Ectodermal cell (in vitro differentiated cells): ENCODE data around the gene REXO2.

Experiments used
- H3K27ac ChIP-seq: 2 replicates; pipeline ENCODE4 v1.7.0; 2013; ENCODE audit warnings: mild to moderate bottlenecking, low read depth, low read length; ENCODE audit not compliant: insufficient read depth, poor library complexity, severe bottlenecking
- H3K27me3 ChIP-seq: 2 replicates; pipeline ENCODE4 v1.7.0; 2013; ENCODE audit warnings: mild to moderate bottlenecking, low read length; ENCODE audit not compliant: insufficient read depth, control insufficient read depth, poor library complexity, severe bottlenecking
- H3K36me3 ChIP-seq: one replicate; pipeline ENCODE4 v1.7.0; 2013; ENCODE audit warnings: low read length; ENCODE audit not compliant: control insufficient read depth, insufficient read depth
- H3K4me1 ChIP-seq: one replicate; pipeline ENCODE4 v1.7.0; 2013; ENCODE audit warnings: low read length; ENCODE audit not compliant: control insufficient read depth, insufficient read depth
- H3K4me3 ChIP-seq: 2 replicates; pipeline ENCODE4 v1.7.0; 2013; ENCODE audit warnings: low read depth, low read length, control low read depth; ENCODE audit not compliant: insufficient read depth
- H3K9me3 ChIP-seq: 2 replicates; pipeline ENCODE4 v1.7.0; 2013; ENCODE audit warnings: mild to moderate bottlenecking, low read length, moderate library complexity; ENCODE audit not compliant: control insufficient read depth
- WGBS, 2 experiments: methylation state at CpG; one replicate each; pipeline ENCODE4 v1.1.7; 2013; ENCODE audit warnings: missing lambda C conversion rate in 2 of 2; 5-methylcytosine and 5-hydroxymethylcytosine counted together

REXO2 gene

DNA sequence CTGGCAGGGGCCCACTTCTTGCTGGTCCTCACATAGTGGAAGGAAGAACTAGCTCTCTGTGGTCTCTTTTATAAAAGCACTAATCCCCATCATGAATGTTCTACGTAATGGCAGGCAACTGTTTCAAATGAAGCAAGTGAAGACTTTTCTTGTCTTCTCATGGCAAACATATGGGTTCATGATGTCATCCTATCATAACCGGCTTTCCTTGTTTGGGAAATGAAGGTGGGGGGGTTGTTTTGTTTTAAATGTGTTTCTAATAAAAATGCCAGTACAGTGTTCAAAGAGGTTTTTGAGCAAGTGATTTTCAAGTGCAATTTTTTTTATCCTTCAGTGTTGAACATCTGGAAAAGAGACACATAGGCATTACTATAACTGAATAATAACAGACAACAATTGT is 33.4 kb downstream of the REXO2 start:
- Histone ChIP-seq H3K4me1 (no peaks in the 10 kb centered on the region), H3K27ac (no peak overlapping the region), H3K27me3 (no peaks in the 10 kb centered on the region), H3K4me3 (no peak overlapping the region), H3K36me3 (no peaks in the 10 kb centered on the region), H3K9me3 (no peaks in the 10 kb centered on the region)
- 97 to 100% methylated on average over 2 of the region's 2 CpGs for WGBS, 2 experiments

DNA sequence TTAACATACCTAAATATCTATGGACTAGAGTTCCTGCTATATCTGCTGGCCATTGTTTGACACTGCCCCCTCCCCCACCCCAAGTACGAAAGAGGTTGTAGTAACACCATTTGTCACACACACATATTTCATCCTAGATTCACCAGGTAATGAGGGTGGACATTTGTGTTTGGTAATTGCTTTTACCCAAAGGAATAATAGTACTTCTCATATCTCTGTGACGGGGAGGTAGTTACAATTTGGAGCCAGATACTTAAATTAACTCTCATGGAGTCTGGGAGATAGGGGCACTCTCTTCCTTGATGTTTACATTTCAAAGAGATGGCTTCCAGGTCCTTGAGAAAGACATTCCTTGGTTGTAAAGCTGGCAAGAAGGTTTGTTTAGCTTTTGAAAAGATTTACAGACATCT is 38.7 kb downstream of the REXO2 start:
- H3K4me3 ChIP-seq = no peak overlapping the region
- WGBS, 2 experiments = 11 to 33% methylated on average over 1 to 2 of the region's 2 CpGs
- H3K27me3 ChIP-seq = no peaks in the 10 kb centered on the region
- H3K9me3 ChIP-seq = no peaks in the 10 kb centered on the region
- no peak overlapping the region for H3K27ac ChIP-seq
- H3K36me3 ChIP-seq = no peaks in the 10 kb centered on the region
- peaks cover 17% of the 10 kb centered on the region for H3K4me1 ChIP-seq

DNA sequence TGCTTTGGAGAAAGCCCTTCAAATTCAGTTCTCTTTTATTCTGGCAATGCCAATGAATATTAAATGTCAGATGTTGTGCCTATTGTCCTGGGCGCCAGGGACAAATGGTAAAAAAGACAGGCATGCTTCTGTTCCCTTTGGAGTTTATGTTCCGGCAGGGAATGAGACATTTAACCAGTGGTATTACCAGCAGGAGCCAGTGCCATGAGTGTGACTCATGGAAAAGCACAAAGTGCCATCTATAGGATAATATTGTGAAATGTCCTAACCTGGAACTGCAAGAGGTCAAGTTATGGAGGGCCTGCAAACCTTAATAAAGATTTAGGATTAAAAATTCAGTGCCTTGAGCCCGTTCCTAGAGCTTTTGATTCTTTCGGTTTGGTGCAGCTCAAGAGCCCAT is 39.5 kb downstream of the REXO2 start:
- 44 to 51% methylated on average over 4 of the region's 4 CpGs for WGBS, 2 experiments
- Histone ChIP-seq H3K4me3 (no peak overlapping the region), H3K4me1 (peaks cover 17% of the 10 kb centered on the region), H3K27me3 (no peaks in the 10 kb centered on the region), H3K36me3 (no peaks in the 10 kb centered on the region), H3K27ac (no peak overlapping the region), H3K9me3 (no peaks in the 10 kb centered on the region)

DNA sequence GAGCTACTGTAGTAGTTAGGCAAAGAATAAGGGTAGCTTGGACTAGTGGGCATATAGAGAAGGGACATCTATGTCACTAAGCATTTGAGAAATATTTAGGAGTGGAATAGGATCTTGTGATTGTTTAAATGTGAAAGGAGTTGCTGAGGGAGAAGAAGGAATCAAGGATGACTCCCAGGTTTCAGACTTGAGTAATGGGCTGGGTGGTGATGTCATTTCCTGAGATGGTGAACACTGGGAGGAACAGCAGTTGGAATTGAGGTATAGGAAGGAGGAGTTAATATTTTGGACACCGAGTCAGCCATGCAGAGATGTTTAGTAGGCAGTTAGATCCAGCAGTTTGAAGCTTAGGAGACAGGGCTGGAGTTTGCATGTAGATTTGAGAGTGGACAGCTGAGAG is 40.1 kb downstream of the REXO2 start:
- no peaks in the 10 kb centered on the region for H3K9me3 ChIP-seq
- no peak overlapping the region for H3K27ac ChIP-seq
- WGBS, 2 experiments = 90 to 98% methylated on average over 1 of the region's 1 CpG
- H3K4me3 ChIP-seq = no peak overlapping the region
- H3K4me1 ChIP-seq = peaks cover 17% of the 10 kb centered on the region
- H3K27me3 ChIP-seq = no peaks in the 10 kb centered on the region
- H3K36me3 ChIP-seq = no peaks in the 10 kb centered on the region

DNA sequence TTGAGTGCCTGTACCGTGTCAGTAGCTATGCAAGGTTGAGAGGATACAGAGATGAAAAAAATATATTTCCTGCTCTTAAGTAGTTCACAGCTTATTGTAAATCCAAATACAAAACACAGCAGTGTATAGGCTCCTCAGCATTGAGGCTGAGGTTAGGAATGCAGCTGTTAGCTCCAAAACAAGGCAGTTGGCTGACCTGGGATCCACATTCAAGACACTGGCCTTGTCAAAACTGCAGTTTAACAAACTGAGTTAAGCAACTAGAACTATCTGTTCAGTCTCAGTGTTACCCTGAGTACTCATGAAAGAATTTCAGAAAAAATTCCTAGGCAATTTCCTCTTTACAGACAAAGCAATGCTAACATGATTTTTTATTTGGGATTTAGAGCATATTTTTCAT is 42.8 kb downstream of the REXO2 start:
- Histone ChIP-seq H3K9me3 (no peaks in the 10 kb centered on the region), H3K27ac (no peak overlapping the region), H3K36me3 (no peaks in the 10 kb centered on the region), H3K4me1 (peaks cover 17% of the 10 kb centered on the region), H3K27me3 (no peaks in the 10 kb centered on the region), H3K4me3 (no peak overlapping the region)
- 82 to 89% methylated on average over 1 of the region's 1 CpG for WGBS, 2 experiments

DNA sequence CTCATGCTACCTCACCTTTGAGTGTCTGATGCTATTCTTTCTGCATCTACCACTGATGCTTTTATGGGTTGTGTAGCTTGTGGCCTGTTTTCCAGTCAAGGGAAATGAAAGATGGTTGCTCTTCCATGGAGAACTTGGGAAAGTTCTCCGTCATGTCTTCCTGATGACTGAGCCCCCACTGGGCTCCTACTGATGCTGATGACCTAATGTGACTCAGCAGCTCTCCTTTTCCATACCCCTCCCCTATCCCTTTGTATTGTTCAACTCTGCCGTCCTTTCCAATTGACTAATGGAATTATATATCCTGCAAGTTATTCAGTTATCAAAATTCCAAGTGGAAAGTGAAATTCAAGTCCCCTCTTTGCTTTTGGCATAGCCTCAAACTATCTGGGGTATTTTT is 44.7 kb downstream of the REXO2 start:
- Histone ChIP-seq H3K4me3 (no peak overlapping the region), H3K4me1 (peaks cover 6% of the 10 kb centered on the region), H3K9me3 (no peaks in the 10 kb centered on the region), H3K27ac (no peak overlapping the region), H3K27me3 (no peaks in the 10 kb centered on the region), H3K36me3 (no peaks in the 10 kb centered on the region)
- WGBS, 2 experiments = 85 to 88% methylated on average over 1 to 2 of the region's 2 CpGs

DNA sequence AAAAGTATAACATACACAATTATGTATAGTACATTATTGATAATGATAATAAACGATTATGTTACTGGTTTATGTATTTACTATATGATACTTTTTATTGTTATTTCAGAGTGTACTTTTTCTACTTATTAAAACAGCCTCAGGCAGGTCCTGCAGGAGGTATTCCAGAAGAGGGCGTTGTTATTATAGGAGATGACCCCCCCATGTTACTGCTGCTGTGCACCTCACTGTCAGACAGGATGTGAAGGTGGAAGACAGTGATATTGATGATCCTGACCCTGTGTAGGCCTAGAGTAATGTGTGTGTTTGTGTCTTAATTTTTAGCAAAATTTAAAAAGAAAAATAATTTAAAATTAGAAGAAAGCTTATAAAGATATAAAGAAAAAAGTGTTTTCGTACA is 57.6 kb downstream of the REXO2 start:
- Histone ChIP-seq H3K9me3 (no peaks in the 10 kb centered on the region), H3K4me3 (no peak overlapping the region), H3K4me1 (no peaks in the 10 kb centered on the region), H3K27ac (no peak overlapping the region), H3K27me3 (no peaks in the 10 kb centered on the region), H3K36me3 (no peaks in the 10 kb centered on the region)
- 83 to 88% methylated on average over 1 to 2 of the region's 3 CpGs for WGBS, 2 experiments

DNA sequence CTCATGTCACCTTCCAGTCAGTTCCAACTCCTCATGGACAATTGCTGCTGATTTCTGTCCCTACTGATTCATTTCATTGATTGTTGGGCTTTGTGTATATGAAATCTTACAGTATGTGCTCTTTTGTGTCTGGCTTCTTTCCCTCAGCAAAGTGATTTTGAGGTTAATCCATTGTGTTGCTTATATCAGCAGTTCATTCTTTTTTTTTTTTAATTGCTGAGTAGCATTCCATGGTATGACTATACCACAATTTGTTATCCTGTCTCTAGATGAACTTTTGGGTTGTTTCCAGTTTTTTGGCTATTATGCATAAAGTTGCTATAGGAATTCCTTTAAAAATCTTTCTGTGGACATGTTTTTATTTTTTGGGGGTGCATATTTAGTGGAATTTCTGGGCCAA is 60.5 kb downstream of the REXO2 start:
- H3K9me3 ChIP-seq = no peaks in the 10 kb centered on the region
- H3K4me3 ChIP-seq = no peak overlapping the region
- no peak overlapping the region for H3K27ac ChIP-seq
- H3K4me1 ChIP-seq = no peaks in the 10 kb centered on the region
- no peaks in the 10 kb centered on the region for H3K36me3 ChIP-seq
- H3K27me3 ChIP-seq = no peaks in the 10 kb centered on the region
